Parathyroid adenoma (tissue), 2 donors: ENCODE results near the gene KPNA2.
A peak's percentile ranks its signal among the peaks of the same experiment; 100 is the strongest.
"Not testable (repeated sequence)": the region's sequence is repeated elsewhere in the genome, so short reads cannot be mapped to it uniquely, and the experiment has no call there.

ENCODE experiments used
- H2AFZ ChIP-seq: fragments of 300-600 bp; sonication (generic); one replicate; pipeline ENCODE4 v1.7.0; 2017; ENCODE audit warnings: antibody characterized with exemption, mild to moderate bottlenecking
- H3K27ac ChIP-seq: fragments of 300-600 bp; sonication (generic); one replicate; pipeline ENCODE4 v1.7.0; 2017
- H3K27me3 ChIP-seq: fragments of 300-600 bp; sonication (generic); one replicate; pipeline ENCODE4 v1.7.0; 2017; ENCODE audit warnings: low read length; ENCODE audit not compliant: control insufficient read depth, insufficient read depth
- H3K36me3 ChIP-seq: fragments of 300-600 bp; sonication (generic); one replicate; pipeline ENCODE4 v1.7.0; 2017; ENCODE audit warnings: low read length; ENCODE audit not compliant: control insufficient read depth, insufficient read depth
- H3K4me1 ChIP-seq: fragments of 300-600 bp; sonication (generic); one replicate; pipeline ENCODE4 v1.7.0; 2017; ENCODE audit warnings: control low read depth
- H3K4me2 ChIP-seq: fragments of 300-600 bp; sonication (generic); one replicate; pipeline ENCODE4 v1.7.0; 2017; ENCODE audit warnings: low read length
- H3K4me3 ChIP-seq: fragments of 300-600 bp; sonication (generic); one replicate; pipeline ENCODE4 v1.7.0; 2017; ENCODE audit warnings: low read depth, low read length
- H3K79me2 ChIP-seq: fragments of 300-600 bp; sonication (generic); one replicate; pipeline ENCODE4 v1.7.0; 2017; ENCODE audit warnings: control low read depth
- H3K9ac ChIP-seq: fragments of 300-600 bp; sonication (generic); one replicate; pipeline ENCODE4 v1.7.0; 2017; ENCODE audit warnings: mild to moderate bottlenecking
- H3K9me3 ChIP-seq: fragments of 300-600 bp; sonication (generic); one replicate; pipeline ENCODE4 v1.7.0; 2017; ENCODE audit warnings: low read length; ENCODE audit not compliant: control insufficient read depth
- CTCF ChIP-seq: fragments of 300-600 bp; sonication (generic); IDR thresholded peaks from one replicate; pipeline ENCODE4 v1.7.0; 2017; ENCODE audit warnings: antibody characterized with exemption, mild to moderate bottlenecking
- donor health status: primary hyperparathyroidism.

The KPNA2 gene

GRCh38 chr17:68019675-68020408 is 15.7 kb upstream of the KPNA2 start:
- H3K36me3 ChIP-seq: no peaks in the 10 kb centered on the region
- H3K4me1 ChIP-seq: peaks cover 4% of the 10 kb centered on the region
- no peaks in the 10 kb centered on the region for H3K79me2 ChIP-seq
- H2AFZ ChIP-seq: peak overlapping the region; percentile 99
- peak overlapping the region; percentile 87 for H3K4me3 ChIP-seq
- no peaks in the 10 kb centered on the region for H3K9me3 ChIP-seq
- H3K27ac ChIP-seq: peak overlapping the region; percentile 87
- peak overlapping the region; percentile 74 for H3K9ac ChIP-seq
- no peaks in the 10 kb centered on the region for H3K27me3 ChIP-seq
- H3K4me2 ChIP-seq: peak overlapping the region; percentile 98
- peak; percentile 60 for TF ChIP-seq CTCF

- peaks cover 4% of the 10 kb centered on the region for H3K4me1 ChIP-seq
- TF ChIP-seq CTCF: no peak
- no peaks in the 10 kb centered on the region for H3K9me3 ChIP-seq
- peak overlapping the region; percentile 87 for H3K27ac ChIP-seq
- H3K4me2 ChIP-seq: peak overlapping the region; percentile 98
- H3K79me2 ChIP-seq: no peaks in the 10 kb centered on the region
- H3K27me3 ChIP-seq: no peaks in the 10 kb centered on the region
- no peaks in the 10 kb centered on the region for H3K36me3 ChIP-seq
- H3K9ac ChIP-seq: peak overlapping the region; percentile 74
- peak overlapping the region; percentile 87 for H3K4me3 ChIP-seq
- peak overlapping the region; percentile 99 for H2AFZ ChIP-seq
These were observed 15.2 kb upstream of the KPNA2 start for GRCh38 chr17:68020409-68020756.

GRCh38 chr17:68020791-68021190 is 14.7 kb upstream of the KPNA2 start:
- not testable (repeated sequence) for H3K9me3 ChIP-seq, H3K9ac ChIP-seq, H3K4me1 ChIP-seq, H3K27me3 ChIP-seq, H3K79me2 ChIP-seq, H3K36me3 ChIP-seq
- H3K4me2 ChIP-seq: peak overlapping the region; percentile 98
- H2AFZ ChIP-seq: peak overlapping the region; percentile 99
- peak overlapping the region; percentile 87 for H3K4me3 ChIP-seq
- peak overlapping the region; percentile 87 for H3K27ac ChIP-seq

GRCh38 chr17:68021963-68022362 is 13.6 kb upstream of the KPNA2 start:
- no peaks in the 10 kb centered on the region for H3K36me3 ChIP-seq
- no peak overlapping the region for H2AFZ ChIP-seq
- no peak overlapping the region for H3K9ac ChIP-seq
- no peak overlapping the region for H3K27ac ChIP-seq
- no peak overlapping the region for H3K4me3 ChIP-seq
- peaks cover 4% of the 10 kb centered on the region for H3K4me1 ChIP-seq
- no peaks in the 10 kb centered on the region for H3K27me3 ChIP-seq
- H3K4me2 ChIP-seq: no peak overlapping the region
- no peak for TF ChIP-seq CTCF
- H3K79me2 ChIP-seq: no peaks in the 10 kb centered on the region
- H3K9me3 ChIP-seq: no peaks in the 10 kb centered on the region

GRCh38 chr17:68022547-68022946 is 13.0 kb upstream of the KPNA2 start:
- not testable (repeated sequence) for H3K79me2 ChIP-seq, H3K9me3 ChIP-seq, H3K4me2 ChIP-seq, H3K9ac ChIP-seq, H2AFZ ChIP-seq, H3K27me3 ChIP-seq, H3K4me3 ChIP-seq, H3K4me1 ChIP-seq, H3K36me3 ChIP-seq, H3K27ac ChIP-seq
